ENCODE results near the gene CYTH2. TPM values are rescaled to one million over a fixed set of nuclear protein-coding genes. Genes with fewer than 3 reads are reported as not detected.
A peak's percentile ranks its signal among the peaks of the same experiment; 100 is the strongest.

Gene CYTH2
- polyA plus RNA-seq, 2 of the 4 experiments (the other 2 are of a cell fraction) = 33.4 to 50.5 TPM

DNA sequence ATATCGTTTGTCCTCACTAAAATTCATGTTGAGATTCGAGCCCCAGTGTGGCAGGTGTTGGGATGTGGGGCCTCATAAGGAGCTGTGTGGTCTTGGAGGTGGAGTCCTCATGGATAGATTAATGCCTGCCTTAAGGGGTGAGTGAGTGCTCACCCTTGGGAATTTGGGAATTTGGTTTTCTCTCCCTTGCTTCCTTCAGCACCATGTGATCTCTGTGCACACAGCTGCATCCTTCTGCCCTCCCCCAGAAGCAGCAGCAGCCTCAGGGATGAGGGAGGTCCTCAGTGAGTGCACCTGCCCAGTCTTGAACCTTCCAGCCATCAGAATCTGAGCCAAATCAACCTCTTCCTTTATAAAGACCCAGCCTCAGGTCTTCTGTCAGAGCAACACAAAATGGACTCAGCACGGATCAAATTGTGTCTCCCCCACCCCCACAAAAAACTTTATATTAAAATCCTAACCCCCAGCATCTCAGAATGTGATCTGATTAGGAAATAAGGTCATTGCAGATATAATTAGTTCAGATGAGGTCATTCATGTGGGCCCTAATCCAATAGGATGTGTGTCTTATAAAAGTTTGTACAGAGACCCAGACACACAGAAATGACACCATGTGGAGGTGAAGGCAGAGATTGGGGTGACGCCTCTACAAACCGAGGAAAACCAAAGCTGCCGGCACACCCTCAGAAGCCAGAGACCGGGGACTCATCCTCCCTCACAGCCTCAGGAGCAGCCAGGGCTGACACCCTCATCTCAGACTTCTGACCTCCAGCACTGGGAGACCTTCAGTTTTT is 12.9 kb downstream of the CYTH2 start:
- WGBS (ENCODE audit: missing lambda C conversion rate) = 72% methylated on average over 7 of the region's 7 CpGs
- Histone ChIP-seq H3K4me2 (no peak overlapping the region), H3K4me1 (peaks cover 32% of the 10 kb centered on the region), H3K9me3 (no peaks in the 10 kb centered on the region), H3K4me3 (no peak overlapping the region), H3K27ac (peak overlapping the region; percentile 29 to 47; a peak in 4 of 6 replicates)
- POLR2A ChIA-PET = interaction anchor here (1.0 to 2.2 kb wide), 2 partner anchors 8 to 11 kb away, joined by 3 to 8 read pairs; no protein-coding TSS in a partner anchor
- no peak for TF ChIP-seq ZFP36 (IDR thresholded peaks at IDR 0.05; ENCODE audit: borderline replicate concordance, partially characterized antibody)
- TF ChIP-seq, protein P1, sequence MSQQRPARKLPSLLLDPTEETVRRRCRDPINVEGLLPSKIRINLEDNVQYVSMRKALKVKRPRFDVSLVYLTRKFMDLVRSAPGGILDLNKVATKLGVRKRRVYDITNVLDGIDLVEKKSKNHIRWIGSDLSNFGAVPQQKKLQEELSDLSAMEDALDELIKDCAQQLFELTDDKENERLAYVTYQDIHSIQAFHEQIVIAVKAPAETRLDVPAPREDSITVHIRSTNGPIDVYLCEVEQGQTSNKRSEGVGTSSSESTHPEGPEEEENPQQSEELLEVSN (IDR thresholded peaks at IDR 0.05; ENCODE audit: borderline replicate concordance, low read depth) = no peak
- TF ChIP-seq, protein P2, sequence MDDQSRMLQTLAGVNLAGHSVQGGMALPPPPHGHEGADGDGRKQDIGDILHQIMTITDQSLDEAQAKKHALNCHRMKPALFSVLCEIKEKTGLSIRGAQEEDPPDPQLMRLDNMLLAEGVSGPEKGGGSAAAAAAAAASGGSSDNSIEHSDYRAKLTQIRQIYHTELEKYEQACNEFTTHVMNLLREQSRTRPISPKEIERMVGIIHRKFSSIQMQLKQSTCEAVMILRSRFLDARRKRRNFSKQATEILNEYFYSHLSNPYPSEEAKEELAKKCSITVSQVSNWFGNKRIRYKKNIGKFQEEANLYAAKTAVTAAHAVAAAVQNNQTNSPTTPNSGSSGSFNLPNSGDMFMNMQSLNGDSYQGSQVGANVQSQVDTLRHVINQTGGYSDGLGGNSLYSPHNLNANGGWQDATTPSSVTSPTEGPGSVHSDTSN (IDR thresholded peaks at IDR 0.05) = peak; percentile 12; the same call in 1 of the 2 replicates
- no peak for TF ChIP-seq POLR2A (IDR thresholded peaks at IDR 0.05; ENCODE audit: low read length)
- TF ChIP-seq, protein P3, sequence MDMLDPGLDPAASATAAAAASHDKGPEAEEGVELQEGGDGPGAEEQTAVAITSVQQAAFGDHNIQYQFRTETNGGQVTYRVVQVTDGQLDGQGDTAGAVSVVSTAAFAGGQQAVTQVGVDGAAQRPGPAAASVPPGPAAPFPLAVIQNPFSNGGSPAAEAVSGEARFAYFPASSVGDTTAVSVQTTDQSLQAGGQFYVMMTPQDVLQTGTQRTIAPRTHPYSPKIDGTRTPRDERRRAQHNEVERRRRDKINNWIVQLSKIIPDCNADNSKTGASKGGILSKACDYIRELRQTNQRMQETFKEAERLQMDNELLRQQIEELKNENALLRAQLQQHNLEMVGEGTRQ (IDR thresholded peaks at IDR 0.05) = no peak
- 0 out of 2 replicates have a peak, but pooled peaks have one; percentile 27 for TF ChIP-seq HOXB13 (CRISPR knock-in tag; IDR thresholded peaks at IDR 0.05; ENCODE audit: low read depth)
- 0 out of 2 replicates have a peak, but pooled peaks have one; percentile 39 for TF ChIP-seq POLR2AphosphoS2 (conservative IDR thresholded peaks at IDR 0.05; ENCODE audit: low read length)
- 0 out of 2 replicates have a peak, but pooled peaks have one; percentile 68 for TF ChIP-seq HOXA7 (CRISPR knock-in tag; IDR thresholded peaks at IDR 0.05)
- no peak for TF ChIP-seq EHMT2 (IDR thresholded peaks at IDR 0.05; ENCODE audit: low read depth)
- ATAC-seq (peak; percentile 5 to 24; a peak in 5 of 6 replicates), DNase-seq (ENCODE audit: low read depth in 1 of 2, low spot score in 1 of 2) (no peak), FAIRE-seq (no peak)
- CTCF ChIA-PET = interaction anchor here (0.8 to 3.6 kb wide), 6 partner anchors 7 to 107 kb away, joined by 3 to 36 read pairs (median 4); no protein-coding TSS in a partner anchor

DNA sequence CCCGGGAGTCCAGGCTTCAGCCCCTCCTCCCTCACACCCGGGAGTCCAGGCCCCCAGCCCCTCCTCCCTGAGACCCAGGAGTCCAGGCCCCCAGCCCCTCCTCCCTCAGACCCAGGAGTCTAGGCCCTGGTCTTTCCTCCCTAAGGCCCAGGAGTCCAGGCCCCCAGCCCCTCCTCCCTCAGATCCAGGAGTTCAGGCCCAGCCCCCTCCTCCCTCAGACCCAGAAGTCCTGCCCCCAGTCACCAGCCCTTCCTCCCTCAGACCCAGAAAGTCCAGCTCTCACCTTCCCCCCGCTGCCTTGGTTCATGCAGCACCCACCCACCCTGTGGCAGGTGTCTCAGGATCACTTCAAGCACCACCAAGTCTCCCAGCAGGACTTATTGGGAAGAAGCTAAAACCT is 14.1 kb downstream of the CYTH2 start:
- POLR2A ChIA-PET = no interaction called here
- DNase-seq (ENCODE audit: low read depth in 1 of 2, low spot score in 1 of 2) (no peak), ATAC-seq (no peak), FAIRE-seq (no peak)
- CTCF ChIA-PET = interaction anchor here (1.0 kb wide), 1 partner anchor 105 kb away, joined by 3 read pairs; no protein-coding TSS in a partner anchor
- Histone ChIP-seq H3K4me3 (no peak overlapping the region), H3K27ac (peak overlapping the region in 1 of 2 experiments; percentile 53; a peak in 3 of 6 replicates), H3K9me3 (no peaks in the 10 kb centered on the region), H3K4me1 (peaks cover 44% of the 10 kb centered on the region), H3K4me2 (no peak overlapping the region)
- 87% methylated on average over 1 of the region's 3 CpGs for WGBS (ENCODE audit: missing lambda C conversion rate)
- TF ChIP-seq CBX8 (IDR thresholded peaks at IDR 0.05) (no peak), JUN (IDR thresholded peaks at IDR 0.05) (no peak), MYC (IDR thresholded peaks at IDR 0.05; ENCODE audit: borderline replicate concordance, low read length) (no peak), HEYL (CRISPR knock-in tag; IDR thresholded peaks at IDR 0.05) (no peak)
- TF ChIP-seq, protein P4, sequence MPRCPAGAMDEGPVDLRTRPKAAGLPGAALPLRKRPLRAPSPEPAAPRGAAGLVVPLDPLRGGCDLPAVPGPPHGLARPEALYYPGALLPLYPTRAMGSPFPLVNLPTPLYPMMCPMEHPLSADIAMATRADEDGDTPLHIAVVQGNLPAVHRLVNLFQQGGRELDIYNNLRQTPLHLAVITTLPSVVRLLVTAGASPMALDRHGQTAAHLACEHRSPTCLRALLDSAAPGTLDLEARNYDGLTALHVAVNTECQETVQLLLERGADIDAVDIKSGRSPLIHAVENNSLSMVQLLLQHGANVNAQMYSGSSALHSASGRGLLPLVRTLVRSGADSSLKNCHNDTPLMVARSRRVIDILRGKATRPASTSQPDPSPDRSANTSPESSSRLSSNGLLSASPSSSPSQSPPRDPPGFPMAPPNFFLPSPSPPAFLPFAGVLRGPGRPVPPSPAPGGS (IDR thresholded peaks at IDR 0.05) = no peak
- TF ChIP-seq, protein P5, sequence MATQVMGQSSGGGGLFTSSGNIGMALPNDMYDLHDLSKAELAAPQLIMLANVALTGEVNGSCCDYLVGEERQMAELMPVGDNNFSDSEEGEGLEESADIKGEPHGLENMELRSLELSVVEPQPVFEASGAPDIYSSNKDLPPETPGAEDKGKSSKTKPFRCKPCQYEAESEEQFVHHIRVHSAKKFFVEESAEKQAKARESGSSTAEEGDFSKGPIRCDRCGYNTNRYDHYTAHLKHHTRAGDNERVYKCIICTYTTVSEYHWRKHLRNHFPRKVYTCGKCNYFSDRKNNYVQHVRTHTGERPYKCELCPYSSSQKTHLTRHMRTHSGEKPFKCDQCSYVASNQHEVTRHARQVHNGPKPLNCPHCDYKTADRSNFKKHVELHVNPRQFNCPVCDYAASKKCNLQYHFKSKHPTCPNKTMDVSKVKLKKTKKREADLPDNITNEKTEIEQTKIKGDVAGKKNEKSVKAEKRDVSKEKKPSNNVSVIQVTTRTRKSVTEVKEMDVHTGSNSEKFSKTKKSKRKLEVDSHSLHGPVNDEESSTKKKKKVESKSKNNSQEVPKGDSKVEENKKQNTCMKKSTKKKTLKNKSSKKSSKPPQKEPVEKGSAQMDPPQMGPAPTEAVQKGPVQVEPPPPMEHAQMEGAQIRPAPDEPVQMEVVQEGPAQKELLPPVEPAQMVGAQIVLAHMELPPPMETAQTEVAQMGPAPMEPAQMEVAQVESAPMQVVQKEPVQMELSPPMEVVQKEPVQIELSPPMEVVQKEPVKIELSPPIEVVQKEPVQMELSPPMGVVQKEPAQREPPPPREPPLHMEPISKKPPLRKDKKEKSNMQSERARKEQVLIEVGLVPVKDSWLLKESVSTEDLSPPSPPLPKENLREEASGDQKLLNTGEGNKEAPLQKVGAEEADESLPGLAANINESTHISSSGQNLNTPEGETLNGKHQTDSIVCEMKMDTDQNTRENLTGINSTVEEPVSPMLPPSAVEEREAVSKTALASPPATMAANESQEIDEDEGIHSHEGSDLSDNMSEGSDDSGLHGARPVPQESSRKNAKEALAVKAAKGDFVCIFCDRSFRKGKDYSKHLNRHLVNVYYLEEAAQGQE (IDR thresholded peaks at IDR 0.05) = no peak

Measured in A549 (cell line).